ENCODE results near the gene ERBB4. TPM values are rescaled to one million over a fixed set of nuclear protein-coding genes. Genes with fewer than 3 reads are reported as not detected.

ERBB4 gene
- total and polyA plus RNA-seq, 2 of the 8 experiments (the other 6 are each of a cell fraction or from before 2014, with no cell fraction given) = 0.34 to 1.3 TPM

- TF ChIP-seq CHD7 (IDR thresholded peaks at IDR 0.05; ENCODE audit: insufficient replicate concordance, low read length) = no peak
- no peak for TF ChIP-seq NRF1 (IDR thresholded peaks at IDR 0.05; ENCODE audit: low read depth, low read length)
- TF ChIP-seq KDM4A (IDR thresholded peaks at IDR 0.05; ENCODE audit: low read depth, low read length, severe bottlenecking) = no peak
- TF ChIP-seq TAF7 (optimal IDR thresholded peaks at IDR 0.05; ENCODE audit: borderline replicate concordance, low read depth, low read length) = no peak
- no peak for TF ChIP-seq E2F6 (IDR thresholded peaks at IDR 0.05)
- TF ChIP-seq USF2 (IDR thresholded peaks at IDR 0.05; ENCODE audit: low read length) = no peak
- TF ChIP-seq JUN (IDR thresholded peaks at IDR 0.05; ENCODE audit: low read depth, low read length) = no peak
- no peak for TF ChIP-seq ATF2 (IDR thresholded peaks at IDR 0.05; ENCODE audit: low read length)
Observed at GRCh38 chr2:212328136-212328535, 210.5 kb downstream of the ERBB4 start (continued).
